ENCODE measurements around the gene MIOX. TPM values are rescaled to one million over a fixed set of nuclear protein-coding genes. Genes with fewer than 3 reads are reported as not detected.
A peak's percentile ranks its signal among the peaks of the same experiment; 100 is the strongest.

MIOX gene
- total and polyA plus RNA-seq, 11 donors = not detected

DNA sequence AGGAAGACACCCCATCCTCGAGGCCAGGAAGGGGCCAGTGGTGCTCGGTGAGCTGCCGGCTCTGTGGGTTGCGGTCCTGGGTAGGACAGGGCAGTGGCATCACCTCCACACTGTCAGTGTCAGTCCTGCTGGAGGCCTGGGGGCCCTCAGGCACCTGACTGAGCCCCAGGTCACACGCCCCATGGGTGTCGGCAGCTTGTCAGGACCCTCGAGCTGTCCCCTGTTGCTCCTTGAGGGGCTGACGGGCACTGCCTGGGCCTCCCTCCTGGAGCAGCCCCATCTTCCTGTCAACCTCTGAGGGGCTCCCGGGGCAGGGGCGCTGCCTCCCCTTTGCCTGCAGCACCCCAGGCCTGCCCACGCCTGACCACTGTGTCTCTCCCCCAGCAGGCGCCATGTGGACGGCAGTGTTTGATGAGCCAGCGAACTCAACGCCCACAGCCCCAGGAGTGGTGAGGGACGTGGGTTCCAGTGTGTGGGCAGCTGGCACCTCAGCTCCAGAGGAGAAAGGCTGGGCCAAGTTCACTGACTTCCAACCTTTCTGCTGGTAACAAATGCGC is 47.3 kb upstream of the MIOX start:
- H3K4me3 ChIP-seq = no peak overlapping the region
- ATAC-seq (no peak), DNase-seq (peak in 2 of 5 donors; percentile 21 to 61)
- WGBS, 4 donors = 79 to 91% (median 90%) methylated on average over 2 to 17 of the region's 17 CpGs
- peaks cover 0 to 6% (median 0%) of the 10 kb centered on the region in 12 donors for H3K4me1 ChIP-seq
- intact Hi-C loops (cut with DNase I) = loop anchor here in 1 of 10 donors (10.0 kb wide), 1 partner anchor 55 kb away; no protein-coding TSS in a partner anchor
- H3K27ac ChIP-seq = no peak overlapping the region
- H3K27me3 ChIP-seq = no peaks in the 10 kb centered on the region
- TF ChIP-seq, protein P1, sequence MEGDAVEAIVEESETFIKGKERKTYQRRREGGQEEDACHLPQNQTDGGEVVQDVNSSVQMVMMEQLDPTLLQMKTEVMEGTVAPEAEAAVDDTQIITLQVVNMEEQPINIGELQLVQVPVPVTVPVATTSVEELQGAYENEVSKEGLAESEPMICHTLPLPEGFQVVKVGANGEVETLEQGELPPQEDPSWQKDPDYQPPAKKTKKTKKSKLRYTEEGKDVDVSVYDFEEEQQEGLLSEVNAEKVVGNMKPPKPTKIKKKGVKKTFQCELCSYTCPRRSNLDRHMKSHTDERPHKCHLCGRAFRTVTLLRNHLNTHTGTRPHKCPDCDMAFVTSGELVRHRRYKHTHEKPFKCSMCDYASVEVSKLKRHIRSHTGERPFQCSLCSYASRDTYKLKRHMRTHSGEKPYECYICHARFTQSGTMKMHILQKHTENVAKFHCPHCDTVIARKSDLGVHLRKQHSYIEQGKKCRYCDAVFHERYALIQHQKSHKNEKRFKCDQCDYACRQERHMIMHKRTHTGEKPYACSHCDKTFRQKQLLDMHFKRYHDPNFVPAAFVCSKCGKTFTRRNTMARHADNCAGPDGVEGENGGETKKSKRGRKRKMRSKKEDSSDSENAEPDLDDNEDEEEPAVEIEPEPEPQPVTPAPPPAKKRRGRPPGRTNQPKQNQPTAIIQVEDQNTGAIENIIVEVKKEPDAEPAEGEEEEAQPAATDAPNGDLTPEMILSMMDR (IDR thresholded peaks at IDR 0.05) = no peak
- no peak for TF ChIP-seq POLR2A (IDR thresholded peaks at IDR 0.05)
- H3K9me3 ChIP-seq = no peaks in the 10 kb centered on the region
- peaks cover 0 to 86% (median 65%) of the 10 kb centered on the region in 9 donors for H3K36me3 ChIP-seq

DNA sequence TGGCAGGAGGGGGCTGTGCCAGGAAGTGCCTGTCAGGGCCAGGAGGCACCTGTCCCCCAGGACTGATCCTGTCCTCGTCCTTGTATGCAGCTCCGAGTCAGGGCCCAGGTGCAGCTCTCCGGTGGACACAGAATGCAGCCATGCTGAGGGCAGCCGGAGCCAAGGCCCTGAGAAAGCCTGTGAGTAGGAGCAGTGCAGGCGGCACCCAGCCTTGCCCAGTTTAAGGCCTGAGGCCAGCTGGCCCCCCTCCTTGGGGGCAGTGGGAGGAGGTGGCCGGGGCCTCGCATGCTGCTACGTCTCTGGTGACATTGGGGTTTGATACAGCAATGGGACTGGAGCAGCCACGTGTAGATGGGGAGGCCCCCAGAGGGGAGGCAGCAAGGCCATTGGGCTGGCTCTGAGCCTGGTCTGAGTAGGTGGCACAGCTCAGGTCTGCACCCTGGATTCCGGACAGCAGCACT is 46.8 kb upstream of the MIOX start:
- H3K4me3 ChIP-seq = no peak overlapping the region
- peaks cover 0 to 11% (median 0%) of the 10 kb centered on the region in 12 donors for H3K4me1 ChIP-seq
- H3K27me3 ChIP-seq = no peaks in the 10 kb centered on the region
- H3K9me3 ChIP-seq = no peaks in the 10 kb centered on the region
- TF ChIP-seq POLR2A (IDR thresholded peaks at IDR 0.05) = no peak
- TF ChIP-seq, protein P1 (IDR thresholded peaks at IDR 0.05) = no peak
- H3K36me3 ChIP-seq = peaks cover 0 to 89% (median 64%) of the 10 kb centered on the region in 9 donors
- WGBS, 4 donors = 67 to 80% (median 78%) methylated on average over 7 to 10 of the region's 10 CpGs
- intact Hi-C loops (cut with DNase I) = loop anchor here in 1 of 10 donors (10.0 kb wide), 1 partner anchor 55 kb away; no protein-coding TSS in a partner anchor
- ATAC-seq = no peak
- peak in 2 of 5 donors; percentile 20 to 51 for DNase-seq
- H3K27ac ChIP-seq = no peak overlapping the region

DNA sequence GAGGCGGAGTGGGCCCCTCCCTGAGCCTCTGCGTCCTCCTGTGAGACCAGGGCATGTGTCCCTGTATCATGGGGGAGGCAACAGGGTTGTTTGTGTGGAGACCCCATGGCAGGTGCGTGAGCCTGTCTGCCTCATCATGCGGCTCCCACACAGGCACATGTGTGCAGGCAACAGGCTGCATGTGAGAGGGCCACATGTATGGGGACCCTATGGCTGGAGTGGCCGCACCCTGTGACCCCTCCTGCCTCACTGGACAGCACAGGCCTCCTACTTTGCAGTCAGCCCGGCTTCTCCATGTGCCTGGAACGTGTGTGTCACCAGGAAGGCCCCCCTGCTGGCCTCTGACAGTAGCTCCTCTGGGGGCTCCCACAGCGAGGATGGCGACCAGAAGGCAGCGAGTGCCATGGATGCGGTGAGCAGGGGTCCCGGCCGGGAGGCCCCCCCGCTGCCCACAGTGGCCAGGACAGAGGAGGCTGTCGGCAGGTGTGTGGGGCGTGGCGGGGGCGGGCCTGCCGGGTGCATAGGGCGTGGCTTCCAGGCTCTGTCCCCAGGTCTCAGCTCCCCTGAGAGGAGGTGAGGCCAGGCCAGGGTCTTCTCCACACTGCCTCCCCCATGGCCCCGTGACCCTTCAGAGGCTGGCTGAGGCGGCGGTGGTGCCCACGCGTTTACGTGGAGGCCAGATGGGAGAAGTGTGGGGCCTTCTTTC is 46.0 kb upstream of the MIOX start:
- Histone ChIP-seq H3K9me3 (no peaks in the 10 kb centered on the region), H3K27ac (no peak overlapping the region), H3K4me1 (peaks cover 0 to 13% (median 0%) of the 10 kb centered on the region in 12 donors), H3K27me3 (no peaks in the 10 kb centered on the region), H3K4me3 (no peak overlapping the region), H3K36me3 (peaks cover 0 to 89% (median 64%) of the 10 kb centered on the region in 9 donors)
- intact Hi-C loops (cut with DNase I) = no loop called here
- WGBS, 4 donors = 83 to 93% (median 91%) methylated on average over 1 to 26 of the region's 26 CpGs
- DNase-seq (peak in 2 of 5 donors; percentile 18 to 51), ATAC-seq (no peak)
- no peak for TF ChIP-seq POLR2A (IDR thresholded peaks at IDR 0.05)
- TF ChIP-seq, protein P1 (IDR thresholded peaks at IDR 0.05) = no peak

DNA sequence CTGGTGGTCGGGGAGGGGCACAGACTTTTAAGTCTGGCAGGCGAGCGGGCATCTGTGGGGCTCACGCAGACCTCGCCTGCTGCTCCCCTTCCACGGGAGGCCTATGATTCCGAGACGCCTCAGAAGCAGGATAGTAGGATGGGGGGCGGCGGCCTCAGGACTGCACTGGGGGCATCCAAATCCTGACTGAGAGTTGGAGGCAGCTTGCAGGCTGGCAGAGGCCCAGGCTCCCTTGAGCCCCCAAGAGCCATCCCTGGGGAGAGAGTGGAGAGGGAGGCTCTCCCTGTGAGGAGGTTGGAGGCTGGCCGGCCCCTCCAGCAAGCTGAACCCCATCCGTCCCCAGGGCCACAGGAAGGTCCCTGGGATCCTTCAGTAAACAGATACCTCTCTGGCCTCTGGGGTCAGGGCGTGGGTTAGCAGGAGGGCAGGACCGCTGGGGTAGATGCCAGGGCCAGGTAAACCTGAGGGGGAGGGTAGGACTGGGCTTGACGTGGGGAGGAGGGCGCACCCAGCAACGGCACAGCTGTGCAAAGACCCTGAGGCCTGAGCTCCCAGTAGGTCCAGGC is 45.1 kb upstream of the MIOX start:
- peaks cover 0 to 88% (median 61%) of the 10 kb centered on the region in 9 donors for H3K36me3 ChIP-seq
- WGBS, 4 donors = 90 to 93% (median 91%) methylated on average over 7 to 17 of the region's 17 CpGs
- ATAC-seq = no peak
- H3K9me3 ChIP-seq = no peaks in the 10 kb centered on the region
- no peak for TF ChIP-seq POLR2A (IDR thresholded peaks at IDR 0.05)
- TF ChIP-seq, protein P1 (IDR thresholded peaks at IDR 0.05) = no peak
- peaks cover 0 to 13% (median 0%) of the 10 kb centered on the region in 12 donors for H3K4me1 ChIP-seq
- no peak overlapping the region for H3K27ac ChIP-seq
- no peak overlapping the region for H3K4me3 ChIP-seq
- peak in 1 of 5 donors; percentile 57 for DNase-seq
- no peaks in the 10 kb centered on the region for H3K27me3 ChIP-seq
- intact Hi-C loops (cut with DNase I) = no loop called here
